ENCODE results near the gene TENT5C.

TENT5C gene

GRCh38 chr1:117676615-117677130 is 70.8 kb downstream of the TENT5C start:
- no peak for DNase-seq (ENCODE audit: extremely low spot score)
- TF ChIP-seq NFRKB (IDR thresholded peaks at IDR 0.05) (no peak), ZNF384 (IDR thresholded peaks at IDR 0.05) (no peak), FOXA1 (IDR thresholded peaks at IDR 0.05) (no peak), ELF4 (IDR thresholded peaks at IDR 0.05) (no peak), TARDBP (IDR thresholded peaks at IDR 0.05) (no peak), ARNT (IDR thresholded peaks at IDR 0.05) (no peak), CTBP1 (IDR thresholded peaks at IDR 0.05; ENCODE audit: borderline replicate concordance) (no peak), PKNOX1 (IDR thresholded peaks at IDR 0.05) (no peak), L3MBTL2 (conservative IDR thresholded peaks at IDR 0.05) (no peak)
- POLR2A ChIA-PET: no interaction called here
- CTCF ChIA-PET: no interaction called here

Data from HEK293T (cell line).